ENCODE measurements around the gene PDE4D.

DNA sequence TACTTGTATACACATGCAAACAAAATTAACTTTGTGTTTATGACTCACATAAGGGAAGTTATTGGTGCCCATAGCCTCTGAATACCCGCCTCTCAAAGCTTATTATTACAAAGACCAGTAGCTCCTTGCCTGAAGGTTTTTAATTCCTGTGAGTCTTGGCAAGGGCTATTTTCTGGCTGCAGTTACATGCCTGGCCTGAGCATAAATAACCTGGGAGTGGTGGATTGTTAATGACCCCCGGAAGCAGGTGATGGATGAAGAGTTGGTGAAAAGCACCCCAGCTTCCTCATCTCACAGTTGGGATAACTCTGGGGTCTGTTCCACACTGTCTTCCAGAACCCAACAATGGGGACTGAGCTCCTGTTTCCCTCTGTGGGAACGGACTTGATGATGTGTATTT lies 594.5 kb downstream of the PDE4D start:
- TF ChIP-seq, protein P1, sequence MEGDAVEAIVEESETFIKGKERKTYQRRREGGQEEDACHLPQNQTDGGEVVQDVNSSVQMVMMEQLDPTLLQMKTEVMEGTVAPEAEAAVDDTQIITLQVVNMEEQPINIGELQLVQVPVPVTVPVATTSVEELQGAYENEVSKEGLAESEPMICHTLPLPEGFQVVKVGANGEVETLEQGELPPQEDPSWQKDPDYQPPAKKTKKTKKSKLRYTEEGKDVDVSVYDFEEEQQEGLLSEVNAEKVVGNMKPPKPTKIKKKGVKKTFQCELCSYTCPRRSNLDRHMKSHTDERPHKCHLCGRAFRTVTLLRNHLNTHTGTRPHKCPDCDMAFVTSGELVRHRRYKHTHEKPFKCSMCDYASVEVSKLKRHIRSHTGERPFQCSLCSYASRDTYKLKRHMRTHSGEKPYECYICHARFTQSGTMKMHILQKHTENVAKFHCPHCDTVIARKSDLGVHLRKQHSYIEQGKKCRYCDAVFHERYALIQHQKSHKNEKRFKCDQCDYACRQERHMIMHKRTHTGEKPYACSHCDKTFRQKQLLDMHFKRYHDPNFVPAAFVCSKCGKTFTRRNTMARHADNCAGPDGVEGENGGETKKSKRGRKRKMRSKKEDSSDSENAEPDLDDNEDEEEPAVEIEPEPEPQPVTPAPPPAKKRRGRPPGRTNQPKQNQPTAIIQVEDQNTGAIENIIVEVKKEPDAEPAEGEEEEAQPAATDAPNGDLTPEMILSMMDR (IDR thresholded peaks at IDR 0.05): no peak
- TF ChIP-seq POLR2A (IDR thresholded peaks at IDR 0.05): no peak
